Umbilical cord (tissue), 2 donors: ENCODE measurements around the gene SCAPER. TPM values are rescaled to one million over a fixed set of nuclear protein-coding genes. Genes with fewer than 3 reads are reported as not detected.

Experiments used
- DNase-seq: peaks from one replicate; pipeline ENCODE4 v3.0.0-alpha.2; 2015; ENCODE audit warnings: low spot score
- total RNA-seq: library from RNA; depleted of rRNA; stranded (reverse); fragments of >200 nt; gene quantifications from one replicate; pipeline ENCODE4 v1.2.3, GENCODE V29; 2014; ENCODE audit warnings: low replicate concordance; ENCODE audit not compliant: insufficient read depth

SCAPER gene
- total RNA-seq, 1 donor from 2014 or later = 22.4 TPM

DNA sequence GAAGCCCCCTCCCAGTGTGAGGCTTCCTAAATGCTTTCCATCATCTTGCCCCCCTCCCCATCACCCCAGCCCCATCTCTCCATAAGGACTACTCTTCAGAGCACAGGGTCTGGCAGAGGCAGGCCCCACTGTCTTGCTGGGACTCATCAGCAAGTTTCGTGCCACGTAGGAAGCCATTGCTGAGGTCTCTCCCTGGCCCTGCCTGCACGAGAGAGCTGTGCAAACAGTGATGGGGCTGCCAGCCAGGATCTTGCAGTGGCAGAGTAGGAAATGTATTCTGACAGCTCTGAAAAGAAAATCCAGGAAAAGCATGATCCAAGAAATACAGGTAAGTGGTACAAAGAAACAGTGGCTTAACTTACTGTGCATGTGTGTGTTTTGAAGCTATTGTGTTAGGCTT is 546.0 kb downstream of the SCAPER start:
- no peak for DNase-seq

DNA sequence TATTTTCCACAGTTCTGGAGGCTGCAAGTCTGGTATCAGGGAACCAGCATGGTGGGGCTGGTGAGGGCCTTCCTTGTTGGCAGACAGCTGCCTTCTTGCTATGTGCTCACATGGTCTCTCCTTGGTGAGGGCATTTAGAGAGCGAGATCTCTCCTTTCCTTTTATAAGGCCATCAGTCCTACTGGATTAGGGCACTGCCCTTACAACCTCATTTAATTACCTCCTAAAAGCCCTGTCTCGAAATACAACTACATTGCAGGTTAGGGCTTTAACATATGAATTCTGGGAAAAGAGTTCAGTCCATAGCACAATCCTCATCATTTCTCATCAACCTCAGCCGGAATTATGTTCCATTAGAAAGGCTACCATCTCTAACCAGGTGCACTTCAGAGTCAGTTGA is 546.7 kb downstream of the SCAPER start:
- DNase-seq = no peak

DNA sequence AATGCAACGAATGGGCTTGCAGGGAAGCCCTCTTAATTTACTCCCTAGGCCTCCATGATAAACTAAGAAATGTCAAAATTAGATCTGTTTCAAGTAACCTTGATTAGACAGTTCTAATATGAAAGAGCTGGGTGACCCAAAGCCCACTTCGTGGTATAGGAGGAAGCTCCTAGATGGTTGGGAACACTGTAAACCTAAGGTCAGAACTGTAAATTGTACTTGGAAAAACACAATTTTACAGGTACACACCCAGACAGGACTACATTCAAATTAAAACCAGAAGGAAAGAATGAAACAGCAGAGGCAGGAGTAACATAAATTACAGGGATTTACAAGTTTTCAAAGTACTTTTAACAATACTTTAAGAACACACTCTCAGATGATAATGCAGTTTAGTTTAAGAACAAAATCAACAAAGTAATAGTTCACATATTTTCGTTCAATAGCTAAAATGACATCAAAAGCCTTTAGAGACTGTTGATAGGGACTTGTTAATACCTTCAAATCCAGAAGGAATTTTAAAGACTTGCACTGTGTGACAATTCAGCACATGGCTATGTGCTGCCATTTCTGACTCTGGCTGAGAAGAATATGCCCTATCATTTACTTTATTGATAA is 550.2 kb downstream of the SCAPER start:
- no peak for DNase-seq

DNA sequence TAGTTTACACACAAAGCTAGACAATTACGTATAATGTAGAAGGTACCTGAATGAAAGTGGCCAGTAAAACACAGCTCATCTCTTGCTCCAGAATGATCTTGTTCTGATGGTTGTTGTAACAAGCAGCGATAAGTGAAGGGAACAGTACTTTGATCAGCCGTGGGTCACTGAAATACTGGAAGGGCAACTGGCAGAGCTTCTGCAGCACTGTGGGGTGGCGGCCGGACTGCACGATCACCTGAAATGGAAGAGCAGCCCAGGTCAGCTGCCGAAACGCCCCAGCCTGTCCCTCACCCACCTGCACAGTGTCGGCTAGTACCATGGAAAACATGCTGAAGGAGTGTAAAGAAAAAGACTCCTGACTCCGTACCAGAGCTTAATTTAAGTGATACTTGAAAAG is 551.2 kb downstream of the SCAPER start:
- no peak for DNase-seq

DNA sequence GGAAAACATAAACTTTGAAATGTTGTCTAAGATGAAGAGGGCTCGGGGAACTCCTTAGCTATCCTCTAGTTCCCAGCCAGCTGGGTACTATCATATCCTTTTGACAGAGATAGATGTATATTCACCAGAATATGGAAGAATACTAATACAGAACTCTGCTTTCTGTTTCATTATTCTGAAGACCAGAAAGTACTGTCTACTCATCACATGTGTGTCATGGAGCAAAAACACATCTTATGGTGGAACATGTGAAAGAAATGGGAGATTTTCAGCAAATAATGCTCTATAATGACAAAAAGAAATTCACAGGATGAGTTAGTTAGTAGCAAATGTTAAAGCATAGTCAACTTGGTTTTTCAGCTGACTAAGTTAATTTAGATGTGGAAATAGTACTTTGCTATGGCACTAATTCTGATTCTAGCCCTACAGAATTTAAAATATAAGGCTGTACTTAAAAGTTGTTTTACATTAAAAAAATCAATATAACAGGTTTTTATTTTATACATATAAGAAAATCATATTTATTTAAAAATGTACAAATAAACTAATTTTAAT is 552.0 kb downstream of the SCAPER start:
- no peak for DNase-seq

DNA sequence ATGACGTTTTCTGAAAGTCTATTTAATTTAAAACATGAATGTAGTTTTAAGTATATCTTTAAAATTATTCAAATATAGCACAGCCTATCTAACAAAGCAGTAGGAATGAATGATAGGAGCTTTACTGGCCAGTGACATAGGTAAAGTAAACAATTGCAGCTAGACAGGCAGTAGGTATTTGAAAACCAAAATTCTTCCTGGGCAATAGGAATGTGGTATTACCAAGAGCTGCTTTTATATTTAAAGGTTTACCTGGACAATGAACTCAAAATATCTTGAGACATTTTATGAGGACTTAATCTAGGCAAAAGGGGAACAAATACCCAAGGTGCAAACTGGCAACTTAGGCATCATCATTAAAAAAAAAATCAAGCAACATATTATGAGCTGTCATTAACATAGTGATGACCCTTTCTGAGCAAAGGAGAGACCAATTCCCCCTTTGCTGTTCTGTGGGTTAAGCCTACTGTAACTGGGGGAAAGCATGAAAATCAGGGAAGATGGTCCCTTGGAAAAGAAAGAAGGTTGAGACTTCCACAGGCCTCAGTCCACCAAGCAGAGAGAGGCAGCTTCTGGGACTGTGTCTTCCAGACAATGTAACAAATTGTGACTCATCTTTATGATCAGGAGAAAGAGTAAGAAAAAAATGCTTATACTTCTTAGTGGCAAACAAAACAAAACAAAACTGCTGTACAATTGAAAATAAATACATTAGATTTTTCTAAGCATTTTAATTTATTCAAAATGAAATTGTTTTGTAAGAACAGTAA is 555.7 kb downstream of the SCAPER start:
- DNase-seq = no peak

DNA sequence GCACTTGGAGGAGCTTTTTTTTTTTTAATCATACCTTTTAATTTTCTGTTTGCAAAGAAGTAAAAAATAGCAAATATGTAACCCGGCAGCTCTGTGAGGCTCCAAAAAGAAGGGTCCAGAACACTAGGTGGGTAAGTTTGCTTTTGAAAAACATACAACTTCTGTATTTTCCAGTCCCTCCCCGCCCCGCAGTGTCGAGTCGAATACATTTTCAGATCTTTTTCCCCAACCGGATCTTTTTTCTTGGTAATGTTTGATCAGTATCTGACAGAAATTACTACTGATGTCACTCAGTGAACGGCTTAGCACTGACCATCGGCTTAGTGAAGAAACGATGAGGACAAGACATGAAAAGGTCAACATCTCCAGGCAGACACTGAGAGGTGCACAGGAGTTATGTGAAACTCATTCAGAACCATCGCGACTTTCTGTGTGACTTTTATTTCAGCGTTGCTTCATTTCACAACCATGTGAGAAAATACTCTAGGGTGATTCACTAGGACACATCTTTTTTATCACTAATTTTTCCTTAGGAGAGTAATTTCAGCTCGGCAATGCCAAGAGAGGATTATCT is 557.6 kb downstream of the SCAPER start:
- no peak for DNase-seq

DNA sequence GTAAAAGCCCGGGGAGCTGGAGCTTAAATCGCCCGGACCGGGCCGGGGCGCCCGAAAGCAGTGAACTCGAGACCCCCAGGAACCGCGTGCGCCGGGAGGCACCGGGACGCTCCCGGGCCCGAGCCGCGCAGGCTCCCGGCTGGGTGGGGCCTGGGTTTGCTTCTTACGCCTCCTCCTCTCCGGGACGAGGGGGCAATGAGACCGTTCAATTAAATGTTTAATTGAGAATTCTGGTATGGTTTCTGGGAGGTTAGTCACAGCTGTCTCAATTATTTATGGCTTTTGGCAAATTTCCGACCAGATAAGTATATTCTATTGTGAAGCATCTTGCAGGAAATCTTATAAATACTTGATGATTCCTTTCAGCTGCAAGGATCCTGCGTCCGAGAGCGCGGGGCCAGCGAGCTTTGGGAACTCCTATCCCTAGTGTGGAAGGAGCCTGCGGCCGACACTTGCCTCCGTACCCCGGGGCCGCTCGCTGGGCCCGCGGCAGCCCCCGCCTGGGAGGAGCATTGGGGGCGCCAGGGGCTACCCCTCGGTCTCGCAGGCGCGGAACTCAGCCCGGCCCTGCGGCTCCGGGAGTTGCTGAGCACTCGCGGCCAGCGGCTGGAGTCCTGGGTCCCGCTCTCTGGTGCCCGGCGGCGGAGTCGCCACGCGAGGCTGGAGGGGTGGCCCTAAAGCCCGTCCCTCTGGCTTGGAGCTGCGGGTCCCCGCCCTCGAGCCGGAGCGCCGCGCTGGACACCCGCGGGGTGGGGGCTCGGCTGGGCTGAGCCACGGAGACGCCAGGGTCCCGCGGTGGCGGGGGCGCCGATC is 558.3 kb downstream of the SCAPER start:
- no peak for DNase-seq

DNA sequence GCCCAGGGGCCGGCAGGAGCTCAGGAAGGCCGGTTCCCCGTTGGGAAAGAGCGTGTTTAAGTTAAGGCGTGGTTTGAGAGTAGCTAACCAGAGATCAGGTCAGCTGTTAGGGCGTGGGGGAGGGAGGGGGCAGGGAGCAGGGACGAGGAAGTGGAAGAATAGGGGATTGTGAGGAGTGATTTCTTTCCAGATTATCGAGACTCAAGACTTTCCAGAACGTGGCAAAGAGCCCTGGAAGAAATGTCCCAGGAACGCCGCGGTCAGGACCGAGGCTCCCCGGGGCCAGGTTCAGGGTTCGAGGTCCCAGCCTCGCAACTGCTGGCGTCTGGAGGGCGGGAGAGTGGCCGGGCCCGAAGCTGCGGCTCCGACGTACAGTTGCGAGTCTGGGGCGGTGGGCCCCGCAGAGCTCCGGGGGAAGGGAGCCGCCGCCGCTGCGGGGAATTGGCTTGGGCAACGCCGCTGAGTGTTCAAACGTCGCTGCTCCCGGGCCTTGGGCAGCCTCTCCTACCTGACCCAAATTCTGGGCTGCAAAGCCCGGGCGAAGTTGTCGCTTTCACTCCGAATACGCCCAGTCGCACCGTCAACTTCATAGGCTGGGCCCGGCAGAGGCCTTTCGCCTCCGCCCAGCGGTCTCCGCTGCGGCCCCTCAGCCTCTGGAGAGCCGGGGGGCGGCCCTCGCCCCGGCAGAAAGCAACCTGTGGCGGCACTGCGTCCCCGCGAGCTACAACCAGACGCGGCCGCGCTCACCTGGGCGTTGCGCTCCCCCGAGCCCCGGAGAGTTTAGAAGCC is 559.1 kb downstream of the SCAPER start:
- no peak for DNase-seq

DNA sequence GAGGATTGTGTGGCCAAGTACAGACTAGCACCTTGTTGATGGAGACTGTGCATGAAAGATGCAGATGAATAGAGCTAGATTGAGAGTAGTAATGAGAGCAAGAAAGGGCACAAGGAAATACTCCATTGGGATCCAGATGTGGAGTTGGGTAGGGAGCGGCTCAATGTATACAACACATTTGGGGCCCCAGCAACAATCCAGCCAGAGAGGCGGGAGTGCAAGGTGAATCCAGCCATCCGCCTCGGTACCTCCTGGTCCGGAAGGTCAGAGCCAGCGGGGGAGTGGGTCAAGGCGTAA is 559.6 kb downstream of the SCAPER start:
- DNase-seq = no peak

DNA sequence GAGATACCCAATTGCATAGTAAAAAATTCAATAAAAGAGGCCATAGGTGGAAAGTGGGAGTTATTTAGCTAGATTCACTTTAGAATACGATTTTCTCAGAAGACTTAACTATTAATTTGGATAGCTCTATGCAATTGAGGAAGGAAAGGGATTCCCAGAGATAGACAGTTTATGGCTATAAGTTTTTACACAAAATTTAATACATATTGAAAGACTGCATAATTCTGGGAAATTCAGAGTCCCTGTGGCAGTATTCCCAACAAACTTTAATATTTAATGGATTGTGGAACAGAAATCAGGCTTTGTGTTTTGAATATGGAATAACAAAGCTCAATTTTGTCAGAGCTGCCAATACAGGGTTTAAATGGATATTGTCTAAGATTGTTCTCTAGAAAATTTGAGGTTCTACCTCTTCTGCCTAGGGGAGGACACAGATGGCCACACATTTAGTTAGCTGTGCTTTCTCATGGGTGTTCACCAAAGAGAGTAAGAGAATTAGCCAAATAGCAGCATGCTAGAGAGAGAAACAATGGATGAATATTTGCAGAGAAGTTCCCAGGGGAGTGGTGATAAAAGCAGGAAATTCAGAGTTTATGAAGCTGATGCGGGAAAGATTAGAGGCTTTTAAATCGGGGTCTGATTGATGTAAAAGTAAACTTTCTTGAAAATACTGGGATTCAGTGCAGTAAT is 560.1 kb downstream of the SCAPER start:
- DNase-seq = no peak

DNA sequence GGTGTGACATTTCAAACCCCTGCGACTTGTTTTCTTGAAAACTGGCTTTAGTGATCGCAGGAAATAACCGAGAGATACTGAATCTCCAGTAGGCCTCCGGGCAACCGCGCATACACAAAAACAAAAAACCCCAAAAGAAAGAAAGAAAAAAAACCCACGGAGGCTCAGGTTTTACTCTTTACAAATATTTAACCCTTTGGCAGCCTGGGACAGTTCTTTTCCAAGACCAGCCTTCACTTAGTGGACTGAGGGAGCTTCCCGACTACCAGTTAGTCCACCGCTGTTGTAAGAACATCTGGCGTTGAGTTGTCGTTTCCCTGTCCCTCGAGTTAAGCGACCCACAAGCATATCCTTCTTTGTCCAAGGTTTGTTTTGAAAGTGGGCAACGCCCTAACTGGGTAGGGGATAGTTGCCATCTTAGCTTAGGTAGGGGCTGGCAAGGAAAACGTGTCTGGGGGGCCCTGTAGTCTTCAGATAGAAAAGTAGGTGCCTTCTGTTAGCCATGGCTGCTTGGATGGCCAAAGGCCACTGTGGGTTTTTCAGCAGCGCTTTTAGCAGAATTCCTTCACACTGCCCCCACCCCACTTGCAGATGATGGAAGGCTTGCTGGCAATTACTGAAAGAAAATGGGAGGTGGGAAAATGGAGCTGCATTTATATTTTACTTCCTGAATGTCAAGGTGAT is 561.7 kb downstream of the SCAPER start:
- DNase-seq = no peak

DNA sequence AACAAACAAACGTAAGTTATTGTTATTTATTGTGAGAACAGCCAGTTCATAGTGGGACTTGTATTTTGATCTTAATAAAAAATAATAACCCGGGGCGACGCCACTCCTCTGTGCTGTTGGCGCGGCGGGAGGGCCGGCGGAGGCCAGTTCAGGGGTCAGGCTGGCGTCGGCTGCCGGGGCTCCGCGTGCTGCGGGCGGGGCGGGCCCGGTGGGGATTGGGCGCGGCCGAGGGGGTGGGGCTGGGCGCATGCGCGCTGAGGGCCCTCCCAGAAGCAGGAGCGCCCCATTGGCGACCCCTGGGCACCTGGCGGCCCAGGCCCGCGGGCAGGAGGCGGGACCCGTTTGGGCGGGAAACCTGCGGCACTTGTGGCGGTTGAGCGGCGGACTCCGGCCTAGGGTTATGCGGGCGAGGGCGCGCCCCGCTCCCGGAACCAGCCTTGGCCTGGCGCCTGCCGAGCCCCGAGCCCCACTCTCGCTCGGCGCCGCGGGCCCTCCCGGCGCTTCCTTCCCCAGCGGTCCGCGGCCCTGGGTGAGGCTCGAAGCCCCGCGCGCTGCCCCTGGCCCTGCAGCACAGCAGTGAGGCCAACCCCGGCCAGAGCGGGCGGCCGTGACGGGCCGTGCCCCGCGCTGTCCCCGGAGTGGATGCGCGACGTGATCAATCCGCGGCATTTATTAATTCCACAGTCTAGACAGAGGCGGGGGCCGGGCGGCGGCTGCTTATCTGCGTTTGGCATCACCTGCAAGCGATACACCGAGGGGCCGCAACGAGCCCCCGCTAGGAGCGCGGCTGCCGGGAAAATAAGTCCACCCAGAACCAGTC is 562.5 kb downstream of the SCAPER start:
- DNase-seq = no peak

DNA sequence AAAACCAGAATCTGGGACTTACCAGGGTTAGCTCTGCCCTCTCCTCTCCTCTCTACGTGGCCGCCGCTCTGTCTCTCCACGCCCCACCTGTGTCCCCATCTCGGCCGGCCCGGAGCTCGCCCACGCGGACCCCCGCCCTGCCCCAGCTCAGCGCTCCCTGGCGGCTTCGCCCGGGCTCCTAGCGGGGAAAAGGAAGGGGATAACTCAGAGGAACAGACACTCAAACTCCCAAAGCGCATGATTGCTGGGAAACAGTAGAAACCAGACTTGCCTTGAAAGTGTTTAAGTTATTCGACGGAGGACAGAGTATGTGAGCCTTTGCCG is 563.1 kb downstream of the SCAPER start:
- DNase-seq = no peak

DNA sequence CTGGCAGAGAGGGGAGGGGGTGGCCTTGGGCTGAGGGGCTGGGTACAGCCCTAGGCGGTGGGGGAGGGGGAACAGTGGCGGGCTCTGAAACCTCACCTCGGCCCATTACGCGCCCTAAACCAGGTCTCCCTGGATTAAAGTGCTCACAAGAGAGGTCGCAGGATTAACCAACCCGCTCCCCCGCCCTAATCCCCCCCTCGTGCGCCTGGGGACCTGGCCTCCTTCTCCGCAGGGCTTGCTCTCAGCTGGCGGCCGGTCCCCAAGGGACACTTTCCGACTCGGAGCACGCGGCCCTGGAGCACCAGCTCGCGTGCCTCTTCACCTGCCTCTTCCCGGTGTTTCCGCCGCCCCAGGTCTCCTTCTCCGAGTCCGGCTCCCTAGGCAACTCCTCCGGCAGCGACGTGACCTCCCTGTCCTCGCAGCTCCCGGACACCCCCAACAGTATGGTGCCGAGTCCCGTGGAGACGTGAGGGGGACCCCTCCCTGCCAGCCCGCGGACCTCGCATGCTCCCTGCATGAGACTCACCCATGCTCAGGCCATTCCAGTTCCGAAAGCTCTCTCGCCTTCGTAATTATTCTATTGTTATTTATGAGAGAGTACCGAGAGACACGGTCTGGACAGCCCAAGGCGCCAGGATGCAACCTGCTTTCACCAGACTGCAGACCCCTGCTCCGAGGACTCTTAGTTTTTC is 563.6 kb downstream of the SCAPER start:
- no peak for DNase-seq

DNA sequence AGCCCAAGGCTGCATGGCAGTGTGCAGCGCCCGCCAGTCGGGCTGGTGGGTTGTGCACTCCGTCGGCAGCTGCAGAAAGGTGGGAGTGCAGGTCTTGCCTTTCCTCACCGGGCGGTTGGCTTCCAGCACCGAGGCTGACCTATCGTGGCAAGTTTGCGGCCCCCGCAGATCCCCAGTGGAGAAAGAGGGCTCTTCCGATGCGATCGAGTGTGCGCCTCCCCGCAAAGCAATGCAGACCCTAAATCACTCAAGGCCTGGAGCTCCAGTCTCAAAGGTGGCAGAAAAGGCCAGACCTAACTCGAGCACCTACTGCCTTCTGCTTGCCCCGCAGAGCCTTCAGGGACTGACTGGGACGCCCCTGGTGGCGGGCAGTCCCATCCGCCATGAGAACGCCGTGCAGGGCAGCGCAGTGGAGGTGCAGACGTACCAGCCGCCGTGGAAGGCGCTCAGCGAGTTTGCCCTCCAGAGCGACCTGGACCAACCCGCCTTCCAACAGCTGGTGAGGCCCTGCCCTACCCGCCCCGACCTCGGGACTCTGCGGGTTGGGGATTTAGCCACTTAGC is 564.3 kb downstream of the SCAPER start:
- no peak for DNase-seq

DNA sequence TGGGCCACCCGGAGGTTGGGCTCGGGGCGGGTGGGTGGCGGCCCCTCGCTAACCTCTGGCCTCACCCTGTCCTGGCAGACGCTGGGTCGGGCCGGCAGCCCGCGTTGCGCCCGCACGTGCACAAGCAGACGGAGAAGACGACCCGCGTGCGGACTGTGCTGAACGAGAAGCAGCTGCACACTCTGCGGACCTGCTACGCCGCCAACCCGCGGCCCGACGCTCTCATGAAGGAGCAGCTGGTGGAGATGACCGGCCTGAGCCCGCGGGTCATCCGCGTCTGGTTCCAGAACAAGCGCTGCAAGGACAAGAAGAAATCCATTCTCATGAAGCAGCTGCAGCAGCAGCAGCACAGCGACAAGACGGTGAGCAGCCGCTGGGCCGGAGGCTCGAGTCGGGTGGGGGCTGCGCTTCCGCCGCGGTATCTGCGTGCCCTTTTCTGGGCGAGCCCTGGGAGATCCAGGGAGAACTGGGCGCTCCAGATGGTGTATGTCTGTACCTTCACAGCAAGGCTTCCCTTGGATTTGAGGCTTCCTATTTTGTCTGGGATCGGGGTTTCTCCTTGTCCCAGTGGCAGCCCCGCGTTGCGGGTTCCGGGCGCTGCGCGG is 564.8 kb downstream of the SCAPER start:
- DNase-seq = no peak
